Measurements from ENCODE around the gene RAD51B.

- TF ChIP-seq, protein P1, sequence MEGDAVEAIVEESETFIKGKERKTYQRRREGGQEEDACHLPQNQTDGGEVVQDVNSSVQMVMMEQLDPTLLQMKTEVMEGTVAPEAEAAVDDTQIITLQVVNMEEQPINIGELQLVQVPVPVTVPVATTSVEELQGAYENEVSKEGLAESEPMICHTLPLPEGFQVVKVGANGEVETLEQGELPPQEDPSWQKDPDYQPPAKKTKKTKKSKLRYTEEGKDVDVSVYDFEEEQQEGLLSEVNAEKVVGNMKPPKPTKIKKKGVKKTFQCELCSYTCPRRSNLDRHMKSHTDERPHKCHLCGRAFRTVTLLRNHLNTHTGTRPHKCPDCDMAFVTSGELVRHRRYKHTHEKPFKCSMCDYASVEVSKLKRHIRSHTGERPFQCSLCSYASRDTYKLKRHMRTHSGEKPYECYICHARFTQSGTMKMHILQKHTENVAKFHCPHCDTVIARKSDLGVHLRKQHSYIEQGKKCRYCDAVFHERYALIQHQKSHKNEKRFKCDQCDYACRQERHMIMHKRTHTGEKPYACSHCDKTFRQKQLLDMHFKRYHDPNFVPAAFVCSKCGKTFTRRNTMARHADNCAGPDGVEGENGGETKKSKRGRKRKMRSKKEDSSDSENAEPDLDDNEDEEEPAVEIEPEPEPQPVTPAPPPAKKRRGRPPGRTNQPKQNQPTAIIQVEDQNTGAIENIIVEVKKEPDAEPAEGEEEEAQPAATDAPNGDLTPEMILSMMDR (IDR thresholded peaks at IDR 0.05; ENCODE audit: poor library complexity) = no peak
- no peak for TF ChIP-seq EZH2 (IDR thresholded peaks at IDR 0.05; ENCODE audit: borderline replicate concordance)
Measured at GRCh38 chr14:68574461-68574860, 754.9 kb downstream of the RAD51B start.

Data from hepatocyte (in vitro differentiated cells).